CD4-positive, alpha-beta T cell treated with Interleukin-15 for 1 hour (primary cell): ENCODE measurements around the gene POLE2.

ENCODE experiments used
- DNase-seq: peaks from one replicate; pipeline ENCODE4 v3.0.0-alpha.2; 2020

Gene POLE2

GRCh38 chr14:49615776-49616175 is 72.2 kb downstream of the POLE2 start:
- DNase-seq = no peak

GRCh38 chr14:49614196-49614595 is 73.8 kb downstream of the POLE2 start:
- no peak for DNase-seq

- DNase-seq = no peak
These were observed 75.3 kb downstream of the POLE2 start for GRCh38 chr14:49612671-49613070.

- no peak for DNase-seq
These were observed 75.8 kb downstream of the POLE2 start for GRCh38 chr14:49612251-49612650.

GRCh38 chr14:49607583-49607982 is 80.4 kb downstream of the POLE2 start:
- no peak for DNase-seq

GRCh38 chr14:49598485-49599300 is 89.3 kb downstream of the POLE2 start, which contains the start of gene LRR1:
Gene LRR1, plus strand, starts transcription at chr14:49598940. Its CDS starts 81 bp downstream, at chr14:49599021.
- peak; percentile 83 for DNase-seq

- DNase-seq = no peak
These were observed 89.9 kb downstream of the POLE2 start for GRCh38 chr14:49598189-49598484.

- DNase-seq = no peak
These were observed 93.5 kb downstream of the POLE2 start for GRCh38 chr14:49594347-49595091.
